BE2C (cell line): ENCODE data around the gene WARS2.

Experiments used
- DNase-seq: peaks from one replicate; pipeline ENCODE4 v3.0.0-alpha.2; 2020
- H3K27me3 ChIP-seq: fragments of 250-450 bp; sonication (Bioruptor Pico); 2 replicates; pipeline ENCODE4 v1.5.1; 2020; ENCODE audit warnings: mild to moderate bottlenecking
- H3K36me3 ChIP-seq: fragments of 250-450 bp; sonication (Bioruptor Pico); 2 replicates; pipeline ENCODE4 v1.5.1; 2020; ENCODE audit warnings: mild to moderate bottlenecking
- H3K4me1 ChIP-seq: fragments of 250-450 bp; sonication (Bioruptor Pico); 2 replicates; pipeline ENCODE4 v1.5.1; 2020
- H3K4me3 ChIP-seq: 2 replicates; pipeline ENCODE4 v1.5.1; 2011; ENCODE audit warnings: low read depth, low read length
- H3K9me3 ChIP-seq: fragments of 250-450 bp; sonication (Bioruptor Pico); 2 replicates; pipeline ENCODE4 v1.5.1; 2020
- TF ChIP-seq, protein P1 (sequence below): IDR thresholded peaks from 2 replicates; pipeline ENCODE4 v1.5.1; 2012; ENCODE audit warnings: mild to moderate bottlenecking, low read depth, low read length

WARS2 gene

DNA sequence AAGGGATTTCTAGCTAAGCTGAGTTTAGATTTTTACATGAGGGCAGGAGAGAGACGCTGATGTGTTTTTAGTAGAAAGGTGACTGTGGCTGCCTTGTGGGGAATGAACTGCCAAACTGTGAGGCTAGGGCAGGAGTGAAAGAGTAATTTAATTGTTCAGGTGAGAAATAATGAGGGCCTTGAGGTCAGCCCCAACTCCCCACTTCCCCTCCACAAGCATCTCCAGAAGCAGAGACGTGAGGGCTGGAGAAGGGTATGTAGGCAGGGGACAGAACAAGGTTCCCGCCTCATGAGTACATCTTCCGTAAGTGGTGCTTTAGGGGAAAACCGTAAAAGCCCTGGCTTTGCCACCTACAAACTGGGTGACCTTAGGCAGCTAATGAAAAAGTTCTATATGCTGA is 70.8 kb downstream of the WARS2 start:
- Histone ChIP-seq H3K4me3 (no peak overlapping the region), H3K36me3 (no peaks in the 10 kb centered on the region), H3K4me1 (peaks cover 15% of the 10 kb centered on the region), H3K27me3 (no peaks in the 10 kb centered on the region), H3K9me3 (no peaks in the 10 kb centered on the region)
- TF ChIP-seq, protein P1, sequence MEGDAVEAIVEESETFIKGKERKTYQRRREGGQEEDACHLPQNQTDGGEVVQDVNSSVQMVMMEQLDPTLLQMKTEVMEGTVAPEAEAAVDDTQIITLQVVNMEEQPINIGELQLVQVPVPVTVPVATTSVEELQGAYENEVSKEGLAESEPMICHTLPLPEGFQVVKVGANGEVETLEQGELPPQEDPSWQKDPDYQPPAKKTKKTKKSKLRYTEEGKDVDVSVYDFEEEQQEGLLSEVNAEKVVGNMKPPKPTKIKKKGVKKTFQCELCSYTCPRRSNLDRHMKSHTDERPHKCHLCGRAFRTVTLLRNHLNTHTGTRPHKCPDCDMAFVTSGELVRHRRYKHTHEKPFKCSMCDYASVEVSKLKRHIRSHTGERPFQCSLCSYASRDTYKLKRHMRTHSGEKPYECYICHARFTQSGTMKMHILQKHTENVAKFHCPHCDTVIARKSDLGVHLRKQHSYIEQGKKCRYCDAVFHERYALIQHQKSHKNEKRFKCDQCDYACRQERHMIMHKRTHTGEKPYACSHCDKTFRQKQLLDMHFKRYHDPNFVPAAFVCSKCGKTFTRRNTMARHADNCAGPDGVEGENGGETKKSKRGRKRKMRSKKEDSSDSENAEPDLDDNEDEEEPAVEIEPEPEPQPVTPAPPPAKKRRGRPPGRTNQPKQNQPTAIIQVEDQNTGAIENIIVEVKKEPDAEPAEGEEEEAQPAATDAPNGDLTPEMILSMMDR = no peak
- no peak for DNase-seq

DNA sequence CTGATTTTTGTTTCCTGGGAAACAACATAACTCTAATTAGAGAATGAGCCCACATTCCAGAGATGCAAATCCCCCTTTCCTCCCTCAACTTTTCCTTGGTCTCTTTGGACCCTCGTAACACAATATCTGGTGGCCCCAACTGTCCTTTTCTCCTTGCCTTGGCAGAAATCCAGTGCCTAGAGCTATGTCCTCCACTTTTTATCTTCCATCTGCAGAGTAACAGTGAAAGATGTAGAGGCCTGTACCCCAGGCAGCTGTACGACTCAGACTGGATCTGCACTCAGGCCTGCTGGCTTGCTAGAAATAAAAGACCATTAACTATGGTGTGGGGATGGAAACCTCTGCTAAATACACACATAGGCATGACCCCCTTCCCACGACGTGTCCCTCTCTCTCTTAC is 72.0 kb downstream of the WARS2 start:
- peak; percentile 55 for DNase-seq

DNA sequence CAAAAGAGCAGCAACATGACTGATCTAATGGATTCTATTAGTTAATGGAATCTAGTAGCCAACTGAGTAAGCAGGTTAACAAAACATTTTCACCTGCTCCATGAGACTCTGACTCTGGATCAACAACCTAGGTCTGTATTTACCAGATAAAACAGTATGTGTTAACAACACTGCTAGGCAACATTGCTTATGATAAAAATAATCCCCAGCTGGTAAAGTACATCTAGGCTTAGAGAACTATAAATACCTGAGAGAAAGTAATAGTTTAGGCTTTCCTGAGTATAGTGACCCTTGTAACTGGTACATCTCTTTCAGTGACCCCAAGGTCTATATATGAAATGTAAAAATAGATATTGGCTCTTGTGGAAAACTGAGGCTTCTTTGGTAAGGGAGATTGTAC is 78.8 kb downstream of the WARS2 start:
- DNase-seq = no peak
- Histone ChIP-seq H3K4me3 (no peak overlapping the region), H3K27me3 (no peaks in the 10 kb centered on the region), H3K4me1 (no peaks in the 10 kb centered on the region), H3K9me3 (no peaks in the 10 kb centered on the region), H3K36me3 (no peaks in the 10 kb centered on the region)
- TF ChIP-seq, protein P1 = no peak

More for the DNA sequence above, 72.0 kb downstream of the WARS2 start:
- no peaks in the 10 kb centered on the region for H3K9me3 ChIP-seq
- peaks cover 15% of the 10 kb centered on the region for H3K4me1 ChIP-seq
- TF ChIP-seq, protein P1 = no peak
- no peaks in the 10 kb centered on the region for H3K27me3 ChIP-seq
- H3K4me3 ChIP-seq = no peak overlapping the region
- H3K36me3 ChIP-seq = no peaks in the 10 kb centered on the region

DNA sequence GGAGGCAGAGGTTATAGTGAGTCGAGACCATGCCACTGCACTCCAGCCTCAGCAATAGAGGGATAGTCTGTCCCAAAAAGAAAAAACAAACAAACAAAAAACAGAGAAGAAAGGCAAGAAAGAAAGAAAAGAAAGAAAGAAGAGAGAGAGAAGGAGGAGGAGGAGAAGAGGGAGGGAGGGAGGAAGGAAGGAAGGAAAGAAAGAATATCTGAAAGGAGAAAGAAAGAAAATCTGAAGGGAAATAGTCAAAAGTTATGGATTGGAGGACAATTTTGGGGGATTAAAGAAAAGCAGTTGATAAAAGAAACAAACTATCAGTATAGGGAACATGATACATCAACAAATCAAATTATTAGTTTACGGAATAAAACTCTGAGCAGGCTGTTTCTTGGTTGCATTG is 84.9 kb downstream of the WARS2 start:
- H3K4me1 ChIP-seq = no peaks in the 10 kb centered on the region
- TF ChIP-seq, protein P1 = no peak
- no peaks in the 10 kb centered on the region for H3K9me3 ChIP-seq
- H3K4me3 ChIP-seq = no peak overlapping the region
- no peak for DNase-seq
- no peaks in the 10 kb centered on the region for H3K27me3 ChIP-seq
- H3K36me3 ChIP-seq = no peaks in the 10 kb centered on the region

DNA sequence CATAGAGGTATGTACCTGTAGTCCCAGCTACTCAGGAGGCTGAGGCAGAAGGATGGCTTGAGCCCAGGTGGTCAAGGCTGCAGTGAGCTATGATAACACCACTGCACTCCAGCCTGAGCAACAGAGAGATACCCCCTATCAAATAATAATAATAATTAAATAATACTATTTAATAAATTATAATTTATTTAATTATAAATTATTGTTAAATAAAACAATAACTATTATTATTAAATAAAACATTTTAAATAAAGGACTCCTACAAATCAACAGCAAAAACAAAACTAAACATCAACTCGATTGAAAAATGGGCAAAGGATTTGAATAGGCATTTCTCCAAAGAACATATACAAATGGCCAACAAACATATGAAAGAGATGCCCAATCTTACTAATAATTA is 86.5 kb downstream of the WARS2 start:
- Histone ChIP-seq H3K9me3 (no peaks in the 10 kb centered on the region), H3K27me3 (no peaks in the 10 kb centered on the region), H3K4me3 (no peak overlapping the region), H3K36me3 (no peaks in the 10 kb centered on the region), H3K4me1 (no peaks in the 10 kb centered on the region)
- TF ChIP-seq, protein P1 = no peak
- DNase-seq = no peak

DNA sequence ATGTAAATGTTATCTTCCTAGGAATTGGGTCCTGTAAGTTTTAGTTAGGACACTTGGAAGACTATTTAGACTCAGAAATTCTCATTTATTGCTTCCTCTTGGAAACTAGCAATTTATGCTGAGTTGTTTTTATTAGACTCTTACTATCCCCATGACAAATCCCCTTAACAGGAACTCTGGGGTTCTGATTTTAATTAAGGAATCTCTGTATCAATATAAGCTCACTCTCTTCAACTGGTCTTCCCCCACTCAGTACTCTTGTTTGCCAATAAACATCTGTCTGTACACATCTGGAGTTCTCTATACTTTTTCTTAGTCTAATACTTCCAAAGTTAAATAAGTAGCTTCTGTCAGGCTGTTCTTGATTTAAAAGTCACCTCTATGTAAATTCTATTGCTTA is 88.2 kb downstream of the WARS2 start:
- H3K9me3 ChIP-seq = no peaks in the 10 kb centered on the region
- TF ChIP-seq, protein P1 = no peak
- no peak for DNase-seq
- H3K36me3 ChIP-seq = no peaks in the 10 kb centered on the region
- H3K4me3 ChIP-seq = no peak overlapping the region
- no peaks in the 10 kb centered on the region for H3K27me3 ChIP-seq
- no peaks in the 10 kb centered on the region for H3K4me1 ChIP-seq
